ENCODE results near the gene SLC24A3. TPM values are rescaled to one million over a fixed set of nuclear protein-coding genes. Genes with fewer than 3 reads are reported as not detected.

Gene SLC24A3
- total and polyA plus RNA-seq, 2 of the 13 experiments (the other 11 are each of a cell fraction or from before 2014, with no cell fraction given), result not detected

DNA sequence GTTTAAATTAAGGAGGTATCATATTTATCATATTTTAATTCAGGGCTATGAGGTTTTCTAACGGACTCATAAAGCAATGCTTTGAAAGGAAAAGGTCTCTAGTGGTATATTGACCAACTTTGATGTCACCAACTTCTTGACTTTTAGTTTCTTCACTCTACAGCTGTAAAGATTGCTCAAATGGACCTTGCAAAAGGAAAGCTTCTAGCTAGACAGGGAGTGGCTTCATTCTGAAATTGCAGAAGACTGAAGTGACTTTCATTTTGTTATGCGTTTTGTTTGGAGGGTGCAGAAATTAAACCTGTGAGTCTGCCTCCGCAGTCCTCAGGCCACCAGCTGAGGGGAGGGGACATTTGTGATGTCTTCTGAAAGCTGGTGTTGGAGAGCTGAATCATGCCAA is 95.7 kb downstream of the SLC24A3 start (continued):
- no peak for TF ChIP-seq HNRNPH1 (optimal IDR thresholded peaks at IDR 0.05; ENCODE audit: low read depth, low read length)

DNA sequence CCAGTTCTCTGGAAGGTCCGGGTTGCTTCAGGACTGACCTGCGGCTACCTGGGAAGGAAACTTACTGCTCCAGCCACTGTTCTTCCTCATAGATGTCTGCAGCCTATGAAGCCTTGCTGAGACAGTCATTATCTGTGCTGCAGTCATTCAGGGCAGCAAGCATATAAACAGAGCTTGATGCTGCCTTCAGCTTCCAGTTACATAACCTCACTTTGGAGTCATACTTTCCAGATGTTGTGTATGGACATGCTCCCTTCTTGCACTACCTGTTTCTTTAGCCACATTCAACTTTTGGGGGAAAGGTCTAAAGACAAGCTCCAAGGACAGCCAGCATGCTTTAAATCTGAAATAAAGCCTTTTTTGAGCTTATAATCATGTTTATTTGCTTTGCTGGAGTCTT is 98.1 kb downstream of the SLC24A3 start:
- Histone ChIP-seq H3K9ac (ENCODE audit: insufficient read depth, low read depth, low read length) (no peak overlapping the region), H2AFZ (ENCODE audit: low read length) (no peak overlapping the region), H3K4me2 (ENCODE audit: low read depth, low read length) (no peak overlapping the region), H3K4me3 (replicated peaks in 1 of 3; ENCODE audit: insufficient read depth in 1 of 3, low read depth in 2 of 3, low read length in 3 of 3) (no peak overlapping the region), H3K79me2 (ENCODE audit: insufficient read depth, low read length) (no peaks in the 10 kb centered on the region), H3K36me3 (replicated peaks in 1 of 2; ENCODE audit: control insufficient read depth in 1 of 2, insufficient read depth in 2 of 2, low read length in 2 of 2) (no peaks in the 10 kb centered on the region), H3K27me3 (ENCODE audit: control insufficient read depth in 1 of 2, insufficient read depth in 2 of 2, low read length in 2 of 2) (no peaks in the 10 kb centered on the region), H3K9me3 (ENCODE audit: low read length) (no peaks in the 10 kb centered on the region), H4K20me1 (ENCODE audit: insufficient read depth, low read length) (no peaks in the 10 kb centered on the region), H3K27ac (ENCODE audit: extremely low read length, insufficient read depth, low read length) (no peak overlapping the region), H3K4me1 (ENCODE audit: insufficient read depth, low read length) (no peaks in the 10 kb centered on the region)
- ChIA-PET CTCF (ENCODE audit: low intra/inter-chr PET ratio, low total read pairs) (no interaction called here), POLR2A (no interaction called here)
- intact Hi-C loops (cut with micrococcal nuclease; ENCODE audit: unreplicated experiment) (no loop called here), in situ Hi-C loops (cut with HindIII; ENCODE audit: extremely low pct_ligation_motif_present, low pct_unique_long_range_greater_than_20kb) (no loop called here)
- FAIRE-seq, result no peak
- no peak for ATAC-seq
- WGBS (ENCODE audit: low lambda C conversion rate), result 18% methylated on average over 2 of the region's 2 CpGs
- no TSS peak for BruUV-seq (replicated peaks)
- DNase-seq (ENCODE audit: low spot score), result no peak
- TF ChIP-seq, protein P1, sequence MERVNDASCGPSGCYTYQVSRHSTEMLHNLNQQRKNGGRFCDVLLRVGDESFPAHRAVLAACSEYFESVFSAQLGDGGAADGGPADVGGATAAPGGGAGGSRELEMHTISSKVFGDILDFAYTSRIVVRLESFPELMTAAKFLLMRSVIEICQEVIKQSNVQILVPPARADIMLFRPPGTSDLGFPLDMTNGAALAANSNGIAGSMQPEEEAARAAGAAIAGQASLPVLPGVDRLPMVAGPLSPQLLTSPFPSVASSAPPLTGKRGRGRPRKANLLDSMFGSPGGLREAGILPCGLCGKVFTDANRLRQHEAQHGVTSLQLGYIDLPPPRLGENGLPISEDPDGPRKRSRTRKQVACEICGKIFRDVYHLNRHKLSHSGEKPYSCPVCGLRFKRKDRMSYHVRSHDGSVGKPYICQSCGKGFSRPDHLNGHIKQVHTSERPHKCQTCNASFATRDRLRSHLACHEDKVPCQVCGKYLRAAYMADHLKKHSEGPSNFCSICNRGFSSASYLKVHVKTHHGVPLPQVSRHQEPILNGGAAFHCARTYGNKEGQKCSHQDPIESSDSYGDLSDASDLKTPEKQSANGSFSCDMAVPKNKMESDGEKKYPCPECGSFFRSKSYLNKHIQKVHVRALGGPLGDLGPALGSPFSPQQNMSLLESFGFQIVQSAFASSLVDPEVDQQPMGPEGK (CRISPR knock-in tag; IDR thresholded peaks at IDR 0.05), result no peak
- TF ChIP-seq GATAD1 (CRISPR knock-in tag; IDR thresholded peaks at IDR 0.05) (no peak), ZNF180 (CRISPR knock-in tag; IDR thresholded peaks at IDR 0.05; ENCODE audit: borderline replicate concordance, low read depth) (no peak), MAFG (CRISPR knock-in tag; IDR thresholded peaks at IDR 0.05) (no peak), SETDB1 (CRISPR knock-in tag; IDR thresholded peaks at IDR 0.05; ENCODE audit: borderline replicate concordance) (no peak), ATM (IDR thresholded peaks at IDR 0.05; ENCODE audit: borderline replicate concordance) (no peak), HNF4A (CRISPR knock-in tag; IDR thresholded peaks at IDR 0.05) (no peak), KLF13 (CRISPR knock-in tag; IDR thresholded peaks at IDR 0.05) (no peak), NCOA5 (CRISPR knock-in tag; IDR thresholded peaks at IDR 0.05) (no peak), CEBPB (IDR thresholded peaks at IDR 0.05; ENCODE audit: borderline replicate concordance, low read depth, low read length) (no peak), IRF2 (CRISPR knock-in tag; IDR thresholded peaks at IDR 0.05) (no peak), AGO1 (IDR thresholded peaks at IDR 0.05; ENCODE audit: low read depth, low read length, poor library complexity, severe bottlenecking) (no peak)
- TF ChIP-seq, protein P2, sequence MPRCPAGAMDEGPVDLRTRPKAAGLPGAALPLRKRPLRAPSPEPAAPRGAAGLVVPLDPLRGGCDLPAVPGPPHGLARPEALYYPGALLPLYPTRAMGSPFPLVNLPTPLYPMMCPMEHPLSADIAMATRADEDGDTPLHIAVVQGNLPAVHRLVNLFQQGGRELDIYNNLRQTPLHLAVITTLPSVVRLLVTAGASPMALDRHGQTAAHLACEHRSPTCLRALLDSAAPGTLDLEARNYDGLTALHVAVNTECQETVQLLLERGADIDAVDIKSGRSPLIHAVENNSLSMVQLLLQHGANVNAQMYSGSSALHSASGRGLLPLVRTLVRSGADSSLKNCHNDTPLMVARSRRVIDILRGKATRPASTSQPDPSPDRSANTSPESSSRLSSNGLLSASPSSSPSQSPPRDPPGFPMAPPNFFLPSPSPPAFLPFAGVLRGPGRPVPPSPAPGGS (CRISPR knock-in tag; IDR thresholded peaks at IDR 0.05), result no peak
- TF ChIP-seq, protein P3, sequence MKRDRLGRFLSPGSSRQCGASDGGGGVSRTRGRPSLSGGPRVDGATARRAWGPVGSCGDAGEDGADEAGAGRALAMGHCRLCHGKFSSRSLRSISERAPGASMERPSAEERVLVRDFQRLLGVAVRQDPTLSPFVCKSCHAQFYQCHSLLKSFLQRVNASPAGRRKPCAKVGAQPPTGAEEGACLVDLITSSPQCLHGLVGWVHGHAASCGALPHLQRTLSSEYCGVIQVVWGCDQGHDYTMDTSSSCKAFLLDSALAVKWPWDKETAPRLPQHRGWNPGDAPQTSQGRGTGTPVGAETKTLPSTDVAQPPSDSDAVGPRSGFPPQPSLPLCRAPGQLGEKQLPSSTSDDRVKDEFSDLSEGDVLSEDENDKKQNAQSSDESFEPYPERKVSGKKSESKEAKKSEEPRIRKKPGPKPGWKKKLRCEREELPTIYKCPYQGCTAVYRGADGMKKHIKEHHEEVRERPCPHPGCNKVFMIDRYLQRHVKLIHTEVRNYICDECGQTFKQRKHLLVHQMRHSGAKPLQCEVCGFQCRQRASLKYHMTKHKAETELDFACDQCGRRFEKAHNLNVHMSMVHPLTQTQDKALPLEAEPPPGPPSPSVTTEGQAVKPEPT (CRISPR knock-in tag; IDR thresholded peaks at IDR 0.05; ENCODE audit: low read depth), result no peak
- TF ChIP-seq, protein P4, sequence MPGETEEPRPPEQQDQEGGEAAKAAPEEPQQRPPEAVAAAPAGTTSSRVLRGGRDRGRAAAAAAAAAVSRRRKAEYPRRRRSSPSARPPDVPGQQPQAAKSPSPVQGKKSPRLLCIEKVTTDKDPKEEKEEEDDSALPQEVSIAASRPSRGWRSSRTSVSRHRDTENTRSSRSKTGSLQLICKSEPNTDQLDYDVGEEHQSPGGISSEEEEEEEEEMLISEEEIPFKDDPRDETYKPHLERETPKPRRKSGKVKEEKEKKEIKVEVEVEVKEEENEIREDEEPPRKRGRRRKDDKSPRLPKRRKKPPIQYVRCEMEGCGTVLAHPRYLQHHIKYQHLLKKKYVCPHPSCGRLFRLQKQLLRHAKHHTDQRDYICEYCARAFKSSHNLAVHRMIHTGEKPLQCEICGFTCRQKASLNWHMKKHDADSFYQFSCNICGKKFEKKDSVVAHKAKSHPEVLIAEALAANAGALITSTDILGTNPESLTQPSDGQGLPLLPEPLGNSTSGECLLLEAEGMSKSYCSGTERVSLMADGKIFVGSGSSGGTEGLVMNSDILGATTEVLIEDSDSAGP (CRISPR knock-in tag; IDR thresholded peaks at IDR 0.05; ENCODE audit: borderline replicate concordance), result no peak
